GM12878 (cell line): ENCODE results near the gene SEL1L2.

Experiments used
- CEBPZ ChIP-seq: fragments of 150-350 bp; IDR thresholded peaks from 2 replicates; pipeline ENCODE4 v1.6.1; 2016; ENCODE audit warnings: low read depth, low read length
- CTCF ChIP-seq, 3 experiments: IDR thresholded peaks in 2 of 3; conservative IDR thresholded peaks in 1 of 3; 2 replicates each; pipeline ENCODE4 v1.5.1; 2011; ENCODE audit warnings: low read depth in 3 of 3, low read length in 3 of 3, mild to moderate bottlenecking in 3 of 3, control low read depth in 2 of 3, moderate library complexity in 2 of 3, inconsistent platforms in 1 of 3, mixed read lengths in 1 of 3; ENCODE audit not compliant: control insufficient read depth in 2 of 3, insufficient read depth in 1 of 3; ENCODE audit errors: extremely low read depth in 1 of 3
- HDGF ChIP-seq: fragments of 450-650 bp; IDR thresholded peaks from 2 replicates; pipeline ENCODE4 v1.6.1; 2016; ENCODE audit warnings: antibody characterized with exemption
- MTA2 ChIP-seq: fragments of 450-650 bp; IDR thresholded peaks from 2 replicates; pipeline ENCODE4 v1.6.1; 2016; ENCODE audit warnings: low read depth, mild to moderate bottlenecking, moderate library complexity
- POLR2AphosphoS5 ChIP-seq: IDR thresholded peaks from 2 replicates; pipeline ENCODE4 v1.6.1; 2011; ENCODE audit warnings: mild to moderate bottlenecking, low read length, inconsistent platforms
- RAD21 ChIP-seq: IDR thresholded peaks from 2 replicates; pipeline ENCODE4 v1.6.1; 2011; ENCODE audit warnings: mild to moderate bottlenecking, low read depth, low read length, moderate library complexity; ENCODE audit not compliant: insufficient read depth
- SRF ChIP-seq, 2 experiments: IDR thresholded peaks; 2 replicates each; pipeline ENCODE4 v1.6.1; 2011; ENCODE audit warnings: low read depth in 2 of 2, low read length in 2 of 2, mild to moderate bottlenecking in 1 of 2, moderate library complexity in 1 of 2
- USF2 ChIP-seq: IDR thresholded peaks from 2 replicates; pipeline ENCODE4 v1.6.1; 2011; ENCODE audit warnings: low read depth, low read length, improper control_type of control experiment, borderline replicate concordance
- YY1 ChIP-seq: IDR thresholded peaks from 2 replicates; pipeline ENCODE4 v1.6.1; 2011; ENCODE audit warnings: low read depth, mild to moderate bottlenecking, low read length

GRCh38 chr20:13857304-13857703 is 133.1 kb downstream of the SEL1L2 start:
- TF ChIP-seq RAD21 (no peak), MTA2 (no peak), POLR2AphosphoS5 (no peak), USF2 (no peak), HDGF (no peak), YY1 (no peak), SRF (IDR thresholded peaks at IDR 0.05; ENCODE audit: low read depth in 2 of 2, low read length in 2 of 2) (no peak), CEBPZ (no peak), CTCF (IDR thresholded peaks at IDR 0.05 in 2 of 3, conservative IDR thresholded peaks at IDR 0.05 in 1 of 3; ENCODE audit: control insufficient read depth in 2 of 3, extremely low read depth in 1 of 3, insufficient read depth in 1 of 3, low read depth in 3 of 3, low read length in 3 of 3) (no peak)
